Natural killer cell (primary cell): ENCODE measurements around the gene BUB1. TPM values are rescaled to one million over a fixed set of nuclear protein-coding genes. Genes with fewer than 3 reads are reported as not detected.

Experiments used
- ATAC-seq, 3 donors: fragments of 150-1000 bp in 2 of 3; fragments of 200-7000 bp in 1 of 3; cut with Tn5 transposase; 1 replicate in 1 of 3; 2 replicates in 2 of 3; pipeline ENCODE4 v1.10.0; 2021; ENCODE audit warnings: mild to moderate bottlenecking in 2 of 3, moderate library complexity in 2 of 3
- DNase-seq, 2 donors: peaks; one replicate each; pipeline versions ENCODE4 v3.0.0 to v3.0.0-alpha.2; 2013 to 2021; ENCODE audit warnings: mixed read lengths in 1 of 2
- H3K27ac ChIP-seq: one replicate; pipeline ENCODE4 v1.5.1; 2013; ENCODE audit warnings: mild to moderate bottlenecking, low read length
- H3K27me3 ChIP-seq: one replicate; pipeline ENCODE4 v1.6.1; 2013; ENCODE audit warnings: low read length; ENCODE audit not compliant: control insufficient read depth, insufficient read depth
- H3K36me3 ChIP-seq: one replicate; pipeline ENCODE4 v1.6.1; 2013; ENCODE audit warnings: low read length; ENCODE audit not compliant: control insufficient read depth, insufficient read depth
- H3K4me1 ChIP-seq: one replicate; pipeline ENCODE4 v1.6.1; 2013; ENCODE audit warnings: low read length; ENCODE audit not compliant: control insufficient read depth, insufficient read depth
- H3K4me3 ChIP-seq: one replicate; pipeline ENCODE4 v1.5.1; 2013; ENCODE audit warnings: low read length
- H3K9me3 ChIP-seq: one replicate; pipeline ENCODE4 v1.6.1; 2013; ENCODE audit warnings: low read length; ENCODE audit not compliant: control insufficient read depth, insufficient read depth
- H3K27ac Mint-ChIP-seq, 2 donors: one replicate each; pipeline ENCODE4 v1.8.0; 2022; ENCODE audit warnings: mild to moderate bottlenecking in 2 of 2, mixed read lengths in 2 of 2, moderate library complexity in 1 of 2
- H3K27me3 Mint-ChIP-seq, 2 donors: one replicate each; pipeline ENCODE4 v1.8.0; 2022; ENCODE audit warnings: low read depth in 2 of 2, mixed read lengths in 2 of 2
- H3K36me3 Mint-ChIP-seq: one replicate; pipeline ENCODE4 v1.8.0; 2022; ENCODE audit warnings: mixed read lengths
- H3K4me1 Mint-ChIP-seq, 2 donors: one replicate each; pipeline ENCODE4 v1.8.0; 2022; ENCODE audit warnings: mixed read lengths in 2 of 2
- H3K4me3 Mint-ChIP-seq: one replicate; pipeline ENCODE4 v1.8.0; 2022; ENCODE audit warnings: mild to moderate bottlenecking, moderate library complexity, mixed read lengths
- H3K9me3 Mint-ChIP-seq, 2 donors: one replicate each; pipeline ENCODE4 v1.8.0; 2022; ENCODE audit warnings: mixed read lengths in 2 of 2
- CTCF ChIP-seq: fragments of 200-600 bp; IDR thresholded peaks from one replicate; pipeline ENCODE4 v1.8.0; 2022; ENCODE audit warnings: antibody characterized with exemption
- WGBS: methylation state at CpG from one replicate; pipeline ENCODE4 v1.1.7; 2013; ENCODE audit warnings: missing lambda C conversion rate; ENCODE audit not compliant: insufficient coverage; 5-methylcytosine and 5-hydroxymethylcytosine counted together
- intact Hi-C: fragments of 100-400 bp; cut with micrococcal nuclease; formaldehyde crosslinking; loops from one replicate; pipeline ENCODE4 v1.14.2; 2022
- total RNA-seq, 4 donors: library from RNA; stranded (reverse); fragments of 120-200 nt in 1 of 4; gene quantifications; one replicate each; pipeline versions ENCODE4 v1.2.3 to v1.2.4, GENCODE V29; 2013 to 2022

The BUB1 gene
- total RNA-seq, 3 donors from 2014 or later (not counting 1 experiment from before 2014, with no cell fraction given), result 2.3 to 4.2 (median 2.7) TPM

DNA sequence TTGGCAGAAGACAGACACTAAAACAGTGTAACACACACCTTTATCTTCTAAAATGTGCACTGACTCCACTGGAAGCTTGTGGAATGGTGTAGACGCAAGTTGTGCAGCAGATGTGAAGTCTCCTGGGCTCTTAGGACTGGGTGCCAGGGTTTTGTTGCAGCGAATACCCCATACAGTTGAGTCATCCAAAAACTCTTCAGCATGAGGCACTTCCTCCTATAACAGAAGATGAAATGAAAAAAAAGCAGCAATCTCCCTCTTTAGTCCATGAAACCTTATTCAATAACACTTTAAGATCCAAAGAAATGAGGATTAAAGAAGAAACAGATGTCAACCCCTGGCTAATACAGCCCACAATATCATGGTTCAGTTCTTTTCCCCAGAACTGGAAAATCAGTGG, 22.2 kb downstream of the BUB1 start:
- Histone ChIP-seq H3K27ac (no peak overlapping the region), H3K9me3 (no peaks in the 10 kb centered on the region), H3K4me1 (peaks cover 3% of the 10 kb centered on the region), H3K36me3 (no peaks in the 10 kb centered on the region), H3K27me3 (no peaks in the 10 kb centered on the region), H3K4me3 (no peak overlapping the region)
- DNase-seq (no peak), ATAC-seq (no peak)
- WGBS, result 96% methylated on average over 2 of the region's 2 CpGs
- H3K27ac Mint-ChIP-seq, result no peak overlapping the region
- no peaks in the 10 kb centered on the region for H3K27me3 Mint-ChIP-seq
- no peak overlapping the region for H3K4me3 Mint-ChIP-seq
- H3K9me3 Mint-ChIP-seq, result no peaks in the 10 kb centered on the region
- H3K4me1 Mint-ChIP-seq, result peaks cover 12% of the 10 kb centered on the region in 2 donors
- intact Hi-C loops, result no loop called here
- no peak for TF ChIP-seq CTCF
- H3K36me3 Mint-ChIP-seq, result no peaks in the 10 kb centered on the region

- no peak for DNase-seq
- Histone ChIP-seq H3K4me3 (no peak overlapping the region), H3K27me3 (no peaks in the 10 kb centered on the region), H3K27ac (no peak overlapping the region), H3K4me1 (peaks cover 3% of the 10 kb centered on the region), H3K9me3 (no peaks in the 10 kb centered on the region), H3K36me3 (no peaks in the 10 kb centered on the region)
- ATAC-seq, result no peak
- H3K9me3 Mint-ChIP-seq, result no peaks in the 10 kb centered on the region
- peaks cover 12% of the 10 kb centered on the region in 2 donors for H3K4me1 Mint-ChIP-seq
- no peak overlapping the region for H3K4me3 Mint-ChIP-seq
- intact Hi-C loops, result no loop called here
- no peaks in the 10 kb centered on the region for H3K27me3 Mint-ChIP-seq
- 100% methylated on average over 3 of the region's 3 CpGs for WGBS
- no peaks in the 10 kb centered on the region for H3K36me3 Mint-ChIP-seq
- no peak overlapping the region for H3K27ac Mint-ChIP-seq
- no peak for TF ChIP-seq CTCF
Observed at GRCh38 chr2:110653861-110654260, 24.0 kb downstream of the BUB1 start.

DNA sequence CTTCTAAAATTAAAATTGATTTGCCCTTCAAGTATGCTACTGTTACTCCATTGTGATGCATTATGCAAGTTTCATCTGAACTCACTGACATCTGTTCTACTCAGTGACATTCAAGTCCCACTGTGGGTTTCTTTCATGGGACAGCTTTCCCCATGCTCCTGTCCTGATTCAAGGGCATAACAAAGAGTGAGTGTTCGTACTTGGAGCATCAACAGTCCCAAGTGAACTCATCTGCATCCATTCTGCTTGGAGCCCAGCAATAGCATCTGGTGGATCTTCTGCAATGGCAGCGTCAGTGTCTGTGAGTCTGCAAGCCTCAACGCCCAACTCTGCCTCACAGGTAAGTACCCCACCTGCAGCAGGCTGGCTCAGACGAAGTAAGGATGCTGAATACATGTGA, 27.5 kb downstream of the BUB1 start:
- H3K4me1 Mint-ChIP-seq, result no peaks in the 10 kb centered on the region
- no peaks in the 10 kb centered on the region for H3K9me3 ChIP-seq
- H3K36me3 ChIP-seq, result no peaks in the 10 kb centered on the region
- H3K9me3 Mint-ChIP-seq, result no peaks in the 10 kb centered on the region
- H3K27ac ChIP-seq, result no peak overlapping the region
- no peak overlapping the region for H3K27ac Mint-ChIP-seq
- no peak for DNase-seq
- no peak overlapping the region for H3K4me3 ChIP-seq
- H3K27me3 ChIP-seq, result no peaks in the 10 kb centered on the region
- H3K4me3 Mint-ChIP-seq, result no peak overlapping the region
- H3K4me1 ChIP-seq, result no peaks in the 10 kb centered on the region
- intact Hi-C loops, result no loop called here
- TF ChIP-seq CTCF, result no peak
- ATAC-seq, result no peak
- 93% methylated on average over 4 of the region's 4 CpGs for WGBS
- H3K27me3 Mint-ChIP-seq, result no peaks in the 10 kb centered on the region
- H3K36me3 Mint-ChIP-seq, result no peaks in the 10 kb centered on the region

DNA sequence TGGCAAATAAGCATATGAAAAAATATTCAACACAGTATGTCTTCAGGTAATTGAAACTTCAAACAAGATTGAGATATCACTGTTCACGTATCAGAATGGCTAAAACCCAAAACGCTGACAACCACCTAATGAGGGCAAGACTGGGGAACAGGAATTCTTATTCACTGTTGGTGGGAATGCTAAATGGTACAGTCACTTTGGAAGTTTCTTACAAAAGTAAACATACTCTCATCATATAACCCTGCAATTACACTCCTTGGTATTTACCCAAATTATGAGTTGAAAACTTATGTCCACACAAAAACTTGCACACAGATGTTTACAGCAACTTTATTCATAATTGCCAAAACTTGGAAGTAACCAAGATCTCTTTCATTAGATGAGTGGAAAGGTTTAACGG, 30.1 kb downstream of the BUB1 start:
- 100% methylated on average over 2 of the region's 3 CpGs for whole genome bisulfite sequencing
- Histone ChIP-seq H3K27me3 (no peaks in the 10 kb centered on the region), H3K4me1 (no peaks in the 10 kb centered on the region), H3K36me3 (no peaks in the 10 kb centered on the region), H3K9me3 (no peaks in the 10 kb centered on the region), H3K4me3 (no peak overlapping the region), H3K27ac (no peak overlapping the region)
- Mint-ChIP-seq H3K27me3 (no peaks in the 10 kb centered on the region), H3K36me3 (no peaks in the 10 kb centered on the region), H3K9me3 (no peaks in the 10 kb centered on the region), H3K27ac (no peak overlapping the region), H3K4me3 (no peak overlapping the region), H3K4me1 (no peaks in the 10 kb centered on the region)
- TF ChIP-seq CTCF, result no peak
- intact Hi-C loops, result no loop called here
- no peak for DNase-seq
- ATAC-seq, result no peak
